Stimulated activated CD8-positive, alpha-beta memory T cell treated with anti-CD3 and anti-CD28 coated beads, Interleukin-15, amount 100 ng/mL, for 1 hour (primary cell): ENCODE measurements around the gene YKT6.

Source experiments
- DNase-seq: peaks from one replicate; pipeline ENCODE4 v3.0.0-alpha.2; 2020; ENCODE audit warnings: low read depth

YKT6 gene

GRCh38 chr7:44232901-44233715 lies 32.3 kb downstream of the YKT6 start:
- DNase-seq, result no peak

DNA sequence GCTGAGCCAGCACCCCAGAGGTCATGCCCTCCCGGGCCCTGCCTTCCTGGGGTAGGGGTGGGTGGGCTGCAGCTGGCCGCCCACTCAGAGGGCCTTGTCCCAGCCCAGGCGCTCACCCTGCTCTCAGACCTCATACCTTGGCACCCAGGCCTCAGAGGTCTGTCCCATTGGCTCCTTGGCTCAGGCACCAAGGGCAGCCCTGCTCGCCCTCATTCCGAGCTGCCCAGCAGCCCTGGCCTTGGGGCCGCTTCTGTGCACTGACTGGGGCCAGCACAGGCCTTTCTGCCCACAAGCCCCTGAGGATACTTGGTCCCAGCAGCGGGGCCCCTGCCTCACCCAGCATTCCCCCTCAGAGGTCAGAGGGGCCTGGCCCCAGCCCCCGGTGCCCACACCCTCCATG lies 34.3 kb downstream of the YKT6 start:
- DNase-seq, result no peak

GRCh38 chr7:44235582-44236332 lies 35.0 kb downstream of the YKT6 start:
- no peak for DNase-seq

- DNase-seq, result no peak
Measured at GRCh38 chr7:44236333-44236728, 35.6 kb downstream of the YKT6 start.

GRCh38 chr7:44237696-44238095 lies 36.9 kb downstream of the YKT6 start:
- no peak for DNase-seq

DNA sequence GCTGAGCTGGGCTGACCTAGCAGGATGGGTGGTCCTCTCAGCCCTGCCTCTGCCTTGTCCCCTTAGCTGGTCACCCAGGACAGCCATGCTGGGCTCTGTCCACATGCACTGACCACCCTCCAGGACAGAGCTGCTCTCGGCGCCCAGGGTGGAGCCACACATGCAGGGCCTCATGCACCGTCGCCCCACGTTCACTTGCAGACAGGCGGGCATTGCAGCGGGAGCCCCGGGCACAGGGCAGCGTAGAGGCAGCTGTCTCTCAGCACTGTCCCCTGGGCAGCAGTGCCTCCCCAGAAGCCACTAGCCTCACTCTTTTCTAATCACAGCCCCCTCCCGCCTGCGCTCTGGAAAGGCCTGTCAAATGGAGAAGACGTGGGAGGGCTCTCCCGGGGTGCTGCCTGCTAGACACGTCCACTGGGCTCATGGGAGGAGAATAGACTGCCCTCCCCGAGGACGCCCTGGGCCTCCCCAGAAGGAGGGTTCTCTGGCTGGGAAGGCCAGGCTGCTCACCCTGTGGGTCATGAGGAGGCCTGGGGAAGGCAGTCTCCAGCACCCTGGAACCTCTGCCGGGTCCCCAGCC lies 37.4 kb downstream of the YKT6 start:
- no peak for DNase-seq

DNA sequence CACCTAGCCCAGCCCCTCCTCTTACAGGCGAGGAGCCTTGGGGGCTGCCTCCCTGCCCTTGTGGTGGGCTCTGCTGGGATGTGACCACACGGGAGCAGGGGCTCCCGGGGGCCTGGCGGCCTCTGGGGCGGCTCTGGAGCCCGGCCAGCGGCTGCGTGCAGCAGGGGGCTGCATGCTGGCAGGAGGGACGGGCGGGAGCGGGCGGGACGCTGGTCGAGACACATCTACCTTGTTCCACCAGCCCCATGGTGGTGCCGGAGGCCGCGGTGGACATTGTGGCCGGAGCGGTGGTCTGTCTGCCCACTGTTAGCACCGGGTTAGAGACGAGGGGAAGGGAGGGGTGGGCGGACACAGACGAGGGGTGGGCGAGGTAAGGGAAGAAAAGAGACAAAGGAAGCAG lies 38.6 kb downstream of the YKT6 start:
- no peak for DNase-seq

DNA sequence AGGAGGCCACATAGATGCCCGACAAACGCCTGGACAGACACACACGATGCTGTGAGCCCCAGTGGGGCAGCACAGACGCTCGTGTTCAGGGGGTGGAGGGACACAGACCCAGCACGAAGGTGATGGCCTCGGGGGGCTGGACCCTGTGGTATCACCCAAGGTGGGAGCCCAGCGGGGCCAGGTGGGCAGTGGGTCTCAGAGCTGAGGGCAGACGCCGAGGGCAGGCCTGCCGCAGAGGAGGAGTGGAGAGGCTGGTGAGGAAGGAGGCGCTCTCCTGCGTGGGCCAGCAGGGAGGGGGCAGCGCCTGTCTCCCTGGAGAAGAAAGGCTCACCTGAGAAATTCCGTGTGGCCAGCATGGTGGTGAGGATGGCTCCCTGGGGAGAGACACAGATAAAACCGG lies 39.6 kb downstream of the YKT6 start:
- no peak for DNase-seq

- DNase-seq, result peak; percentile 13
Measured at GRCh38 chr7:44240983-44241510, 40.3 kb downstream of the YKT6 start.

GRCh38 chr7:44242091-44242490 lies 41.3 kb downstream of the YKT6 start:
- DNase-seq, result no peak

GRCh38 chr7:44244282-44244681 lies 43.5 kb downstream of the YKT6 start:
- DNase-seq, result no peak

GRCh38 chr7:44246396-44247113 lies 45.8 kb downstream of the YKT6 start:
- DNase-seq, result no peak

- no peak for DNase-seq
Measured at GRCh38 chr7:44247868-44248651, 47.3 kb downstream of the YKT6 start.

DNA sequence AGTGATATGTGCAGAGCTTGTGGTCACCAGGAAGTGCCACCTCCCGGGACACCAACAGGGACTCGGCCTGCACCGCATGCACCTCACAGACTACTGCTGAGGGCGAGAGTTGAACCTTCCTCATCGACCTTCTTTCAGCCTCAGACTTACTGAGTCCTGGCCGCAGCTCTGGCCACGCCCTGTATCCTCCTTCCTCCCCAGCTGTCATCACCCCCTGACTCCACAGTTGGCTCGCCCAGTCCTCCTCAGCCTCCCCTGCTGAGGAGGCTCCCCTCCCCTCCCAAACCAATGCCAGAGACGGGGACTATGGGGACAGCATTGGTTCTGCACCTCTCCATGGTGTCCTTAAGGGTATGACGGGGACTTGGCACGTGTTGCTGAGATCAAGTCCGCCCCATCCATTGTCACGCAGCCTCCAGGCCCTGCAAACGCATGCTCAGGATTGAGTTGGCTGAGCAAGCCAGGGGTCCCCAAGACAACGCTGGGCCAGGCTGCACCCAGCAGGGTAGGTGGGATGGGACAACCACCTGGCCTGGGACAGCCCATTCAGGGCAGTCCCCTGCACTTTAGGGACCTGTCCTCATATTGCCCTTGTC lies 49.0 kb downstream of the YKT6 start:
- no peak for DNase-seq

- DNase-seq, result no peak
Measured at GRCh38 chr7:44251269-44251668, 50.5 kb downstream of the YKT6 start.

GRCh38 chr7:44251881-44252280 lies 51.1 kb downstream of the YKT6 start:
- DNase-seq, result no peak

GRCh38 chr7:44256459-44256858 lies 55.7 kb downstream of the YKT6 start:
- DNase-seq, result no peak

DNA sequence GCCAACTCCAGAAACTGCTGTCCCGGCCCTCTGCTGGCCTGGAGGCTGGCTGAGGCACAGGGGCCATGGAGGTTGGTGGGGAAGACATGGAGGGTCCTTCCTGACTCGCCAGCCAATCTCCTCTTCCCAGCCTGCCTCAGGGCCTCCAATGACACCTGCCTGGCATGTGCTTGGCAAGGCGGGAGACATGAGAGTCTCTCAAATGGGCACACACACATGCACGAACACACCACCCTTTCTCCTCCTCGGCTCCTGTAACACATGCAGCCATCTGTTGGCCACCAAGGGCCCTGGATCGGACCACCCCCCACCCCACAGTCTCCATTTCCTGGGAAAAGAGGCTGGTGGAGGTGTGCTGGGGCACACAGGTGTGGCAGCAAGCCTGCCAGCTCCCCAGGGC lies 56.4 kb downstream of the YKT6 start:
- DNase-seq, result no peak

DNA sequence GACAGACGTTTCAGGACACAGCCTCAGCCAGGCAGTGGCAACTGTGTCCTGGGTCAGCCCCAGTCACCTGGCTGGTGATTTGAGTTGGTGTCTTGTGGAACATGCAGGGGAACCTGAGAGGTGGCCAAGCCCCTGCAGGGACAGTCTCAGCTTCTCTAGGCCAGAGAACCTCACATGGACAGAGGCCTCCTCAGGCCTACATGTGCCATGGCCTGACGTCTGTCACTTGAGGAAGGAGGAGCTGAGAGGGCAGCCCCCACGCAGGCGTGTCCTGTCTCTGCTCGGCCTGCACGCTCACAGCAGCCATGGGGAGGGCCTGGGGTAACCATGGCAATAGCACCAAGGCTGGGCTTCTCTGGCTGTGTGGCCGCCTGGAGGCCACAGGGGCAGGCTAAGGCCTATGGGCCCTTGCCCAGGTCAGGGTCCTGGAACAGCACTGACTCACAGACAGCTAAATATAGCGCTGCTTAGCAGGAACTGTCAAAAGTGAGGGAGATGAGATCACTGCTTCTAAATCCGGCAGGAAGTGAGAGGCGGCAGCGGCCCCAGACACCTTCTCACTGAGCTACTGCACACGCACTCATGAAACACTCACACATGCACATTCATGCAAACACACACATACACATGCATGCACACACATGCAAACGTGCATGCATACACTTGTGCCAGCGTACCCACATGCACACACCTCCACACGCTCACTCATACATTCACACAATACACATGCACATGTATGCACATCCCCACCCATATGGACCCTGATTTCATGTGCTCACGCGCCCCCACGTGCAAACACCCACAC lies 57.0 kb downstream of the YKT6 start:
- peak; percentile 24 for DNase-seq

DNA sequence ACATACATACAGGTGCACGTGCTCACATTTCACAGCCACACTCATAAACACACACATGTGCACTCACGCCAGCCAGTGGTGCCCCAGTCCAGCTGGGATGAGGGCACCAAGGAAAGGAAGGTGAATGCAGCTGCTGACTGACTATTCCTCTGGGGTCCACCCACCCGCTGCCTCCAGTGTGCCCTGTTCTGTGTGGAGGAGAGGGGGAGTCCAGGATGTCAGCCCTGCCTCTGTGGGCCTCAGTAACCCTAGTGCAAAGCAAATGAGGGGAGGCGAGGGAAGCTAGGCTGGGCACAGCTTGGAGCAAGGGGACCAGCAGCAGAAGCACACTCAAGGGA lies 57.6 kb downstream of the YKT6 start:
- DNase-seq, result no peak
